ENCODE data around the gene RAPGEF4.

Gene RAPGEF4

DNA sequence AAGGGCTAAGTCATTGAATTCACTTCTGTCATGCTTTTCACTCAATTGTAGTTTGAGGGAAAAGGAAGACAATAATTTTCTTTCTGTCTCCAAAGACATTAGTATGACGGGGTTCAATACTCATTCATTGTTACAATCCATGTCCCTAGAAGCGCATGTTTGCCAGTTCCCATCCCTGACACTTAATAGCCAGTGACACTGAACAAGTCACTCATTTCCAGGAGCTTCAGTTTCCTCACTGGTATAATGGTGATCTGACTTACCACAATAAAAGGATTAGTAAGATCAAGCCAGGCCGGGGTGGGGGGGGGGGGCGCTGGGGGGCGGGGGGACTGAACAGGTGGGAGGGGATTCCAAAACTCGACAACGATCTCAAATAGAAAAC, 195.2 kb downstream of the RAPGEF4 start:
- FAIRE-seq = no peak
- no peak for DNase-seq (ENCODE audit: low spot score)

- FAIRE-seq (peak; percentile 74), DNase-seq (ENCODE audit: low spot score) (peak; percentile 46)
These were observed 195.7 kb downstream of the RAPGEF4 start for GRCh38 chr2:172931256-172931894.

- DNase-seq (ENCODE audit: low spot score) (peak; percentile 39), FAIRE-seq (peak; percentile 52)
These were observed 196.4 kb downstream of the RAPGEF4 start for GRCh38 chr2:172931918-172932520.

DNA sequence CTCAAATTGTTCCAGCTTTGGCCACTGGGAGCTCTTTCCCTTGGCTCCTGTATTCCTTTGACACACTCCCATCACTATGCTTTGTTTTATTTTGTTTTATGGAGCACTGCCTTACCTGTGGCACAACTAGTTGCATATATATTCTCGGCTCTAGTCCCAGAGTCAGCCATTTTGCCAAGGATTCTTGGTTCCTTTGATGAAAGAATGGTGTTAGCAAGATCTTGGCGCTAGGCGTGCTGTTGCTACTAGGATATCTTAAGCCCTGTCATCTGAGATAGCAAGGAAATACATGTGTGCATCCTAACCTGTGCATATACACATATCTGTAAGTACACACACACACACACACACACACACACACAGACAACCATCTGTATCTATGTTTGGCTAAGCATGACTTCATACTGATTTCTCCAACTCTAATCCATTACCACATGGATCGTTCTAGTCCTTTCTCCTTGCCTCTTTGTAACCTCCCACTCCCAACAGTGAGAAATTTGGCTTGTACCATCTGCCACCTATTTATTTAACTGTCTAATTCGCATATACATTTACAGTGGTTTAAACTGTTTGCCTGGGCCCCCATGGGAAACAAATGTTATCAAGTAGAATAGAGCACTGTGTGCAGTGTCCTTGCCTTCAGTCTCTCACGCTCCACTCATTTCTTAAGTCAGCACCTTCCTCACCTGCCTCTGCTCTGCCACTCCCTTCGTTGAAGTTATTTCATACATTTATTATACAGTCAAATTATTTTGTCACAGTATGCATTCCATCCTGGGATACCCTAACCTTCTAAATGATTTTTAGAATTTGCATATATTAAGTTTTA, 202.5 kb downstream of the RAPGEF4 start:
- FAIRE-seq = no peak
- no peak for DNase-seq (ENCODE audit: low spot score)

GRCh38 chr2:172938713-172939375, 203.2 kb downstream of the RAPGEF4 start:
- DNase-seq (ENCODE audit: low spot score) = no peak
- FAIRE-seq = no peak

DNA sequence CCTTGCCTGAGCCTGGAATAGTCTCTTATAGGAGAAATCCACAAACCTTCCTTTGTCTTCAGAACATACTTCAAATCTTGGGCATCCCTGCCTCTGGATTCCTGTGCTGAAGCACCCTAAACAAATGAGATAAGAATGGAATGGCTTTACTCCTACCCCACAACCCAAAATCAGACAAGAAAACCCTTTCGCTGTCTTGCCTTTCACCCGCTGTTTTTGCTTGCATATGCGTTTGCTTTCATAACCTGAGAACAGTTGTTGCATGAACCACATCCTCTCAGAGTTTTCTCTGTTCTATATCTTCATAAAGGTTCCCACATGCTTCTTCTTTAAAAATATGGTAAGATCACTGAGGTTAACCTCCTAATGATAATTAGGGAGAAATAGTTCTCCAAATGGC, 207.9 kb downstream of the RAPGEF4 start:
- no peak for DNase-seq (ENCODE audit: low spot score)
- no peak for FAIRE-seq

GRCh38 chr2:172944022-172944793, 208.6 kb downstream of the RAPGEF4 start:
- FAIRE-seq = no peak
- no peak for DNase-seq (ENCODE audit: low spot score)

DNA sequence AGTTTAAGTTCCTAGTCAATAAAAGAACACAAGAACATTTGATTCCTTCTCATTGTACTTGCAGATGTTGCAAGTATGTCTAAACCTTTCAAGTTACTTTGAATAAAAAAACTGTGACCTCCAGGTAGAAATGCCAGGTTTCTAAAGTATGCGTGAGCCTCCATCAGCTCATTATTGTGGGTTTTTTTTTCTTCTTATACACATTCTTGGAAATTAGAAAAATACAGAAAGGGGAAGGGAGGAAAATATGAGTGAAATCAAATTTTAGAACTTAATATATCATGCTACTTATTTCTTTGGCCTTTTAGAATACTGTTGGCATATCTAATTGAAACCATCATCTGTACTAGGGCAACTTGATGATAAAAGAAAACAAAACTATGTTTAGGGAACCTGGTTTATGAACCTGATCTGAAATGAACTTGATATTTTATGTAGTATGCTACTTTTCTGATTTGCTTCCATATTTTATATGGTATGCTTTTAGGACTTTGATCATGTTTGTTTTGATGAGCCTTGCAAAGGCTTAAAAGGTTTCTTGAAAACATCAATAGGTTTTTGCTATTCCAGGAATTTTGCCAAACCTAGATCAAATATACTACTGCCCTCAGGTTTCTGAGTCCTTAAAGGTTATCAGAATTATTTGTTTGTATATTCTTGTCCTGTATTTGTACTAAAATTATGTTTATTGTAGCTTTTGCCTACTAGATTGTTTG, 209.3 kb downstream of the RAPGEF4 start:
- FAIRE-seq = no peak
- no peak for DNase-seq (ENCODE audit: low spot score)

- FAIRE-seq (no peak), DNase-seq (ENCODE audit: low spot score) (no peak)
These were observed 209.8 kb downstream of the RAPGEF4 start for GRCh38 chr2:172945510-172945850.

GRCh38 chr2:172947461-172948153, 212.0 kb downstream of the RAPGEF4 start:
- DNase-seq (ENCODE audit: low spot score) (no peak), FAIRE-seq (no peak)

DNA sequence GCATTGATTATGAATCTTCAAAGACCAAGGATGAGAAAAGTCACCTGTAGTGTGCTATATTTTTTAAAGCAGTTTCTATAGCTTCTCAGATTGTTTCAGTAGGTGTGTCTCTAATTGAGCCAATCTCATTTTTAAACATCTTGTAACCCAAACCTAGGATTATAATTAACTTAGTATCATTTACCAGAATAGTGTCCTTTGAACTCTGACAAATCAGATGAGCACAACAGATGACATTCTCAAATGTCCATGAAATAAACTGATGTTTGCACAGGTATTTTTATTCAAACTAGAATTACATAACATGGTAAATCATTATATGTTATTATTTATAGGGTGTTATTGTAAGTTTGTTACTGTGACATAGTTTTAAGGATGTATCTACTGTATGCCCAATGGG, 213.9 kb downstream of the RAPGEF4 start:
- FAIRE-seq = no peak
- no peak for DNase-seq (ENCODE audit: low spot score)

- no peak for FAIRE-seq
- DNase-seq (ENCODE audit: low spot score) = no peak
These were observed 214.9 kb downstream of the RAPGEF4 start for GRCh38 chr2:172950565-172950964.

GRCh38 chr2:172951554-172951953, 215.9 kb downstream of the RAPGEF4 start:
- FAIRE-seq = no peak
- no peak for DNase-seq (ENCODE audit: low spot score)

DNA sequence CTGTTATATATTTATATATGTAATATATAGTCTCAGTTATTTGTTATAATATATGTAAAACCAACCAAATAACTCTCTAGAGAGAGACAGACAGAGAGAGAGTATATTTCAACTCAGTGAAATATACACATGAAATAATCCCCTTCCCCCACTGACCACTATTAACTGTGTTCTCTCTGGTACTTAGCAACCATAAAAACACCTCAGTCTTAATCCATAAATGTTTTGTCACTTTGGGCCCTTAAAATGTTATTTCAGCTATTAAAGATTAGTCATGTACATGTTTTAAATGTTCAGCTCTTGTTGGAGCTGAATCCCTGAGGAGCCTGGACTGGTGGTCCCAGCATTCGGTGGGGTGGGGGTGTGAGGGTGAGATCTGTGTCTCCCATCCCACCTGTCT, 217.8 kb downstream of the RAPGEF4 start:
- no peak for FAIRE-seq
- DNase-seq (ENCODE audit: low spot score) = no peak

DNA sequence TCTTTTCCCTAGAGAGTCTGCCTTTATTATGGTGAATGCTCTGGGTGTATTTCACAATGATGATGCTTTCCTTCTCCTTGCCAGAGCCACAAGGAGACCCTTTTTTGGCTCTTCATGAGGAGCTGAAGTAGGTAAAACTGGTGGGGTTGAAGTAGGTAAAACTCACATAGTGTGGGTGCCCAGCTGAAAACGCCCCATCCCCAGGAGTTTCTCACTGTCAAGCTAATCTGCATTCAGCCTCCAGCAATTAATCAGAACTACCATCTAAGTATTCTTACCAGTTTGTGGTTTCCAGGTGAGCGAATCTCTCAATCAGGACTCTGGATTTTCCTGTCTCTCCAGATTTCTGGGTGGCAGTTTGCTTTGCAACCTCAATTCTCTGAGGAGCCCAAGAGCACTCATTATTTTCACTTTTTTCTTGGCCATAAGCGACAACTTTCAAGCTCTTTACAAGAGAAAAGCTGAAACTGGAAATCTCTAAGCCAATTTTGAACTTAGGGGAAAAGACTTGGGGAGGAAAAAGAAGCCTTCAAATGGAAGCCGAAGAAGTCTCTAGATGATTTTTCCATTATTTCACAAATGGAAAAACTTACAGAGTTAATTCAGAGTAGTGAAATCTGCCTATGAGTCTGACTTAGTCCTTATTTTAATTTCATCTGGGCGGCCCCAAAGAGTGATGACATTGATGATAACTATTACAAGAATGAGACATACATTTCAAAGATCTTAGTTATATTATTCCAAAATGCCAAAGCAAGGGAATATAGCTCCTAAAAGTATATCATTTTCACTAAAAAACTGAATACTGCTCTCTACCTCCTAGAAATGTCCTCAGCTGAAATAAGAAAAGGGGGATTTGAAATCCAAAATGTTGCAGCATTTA, 218.6 kb downstream of the RAPGEF4 start:
- FAIRE-seq = no peak
- DNase-seq (ENCODE audit: low spot score) = no peak

DNA sequence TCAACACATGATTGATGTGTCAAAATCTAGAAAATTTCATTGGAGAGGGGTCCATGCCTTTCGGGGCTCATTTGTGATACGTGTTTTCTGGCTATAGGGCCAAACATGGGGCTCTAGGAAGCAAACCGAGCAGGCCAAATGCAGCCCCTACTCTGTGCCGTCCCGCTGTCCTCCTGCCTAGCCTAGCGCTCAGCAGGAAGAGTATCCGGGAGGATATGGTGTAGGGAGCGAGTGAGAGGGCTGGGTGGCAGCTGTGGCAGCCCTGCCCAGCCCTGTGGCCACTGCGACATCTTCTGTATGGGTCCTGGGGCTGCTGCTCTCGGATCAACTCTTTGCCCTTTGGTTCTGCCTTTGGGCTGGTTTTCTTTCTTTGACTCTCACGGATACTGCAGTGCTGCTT, 219.9 kb downstream of the RAPGEF4 start:
- no peak for FAIRE-seq
- no peak for DNase-seq (ENCODE audit: low spot score)

DNA sequence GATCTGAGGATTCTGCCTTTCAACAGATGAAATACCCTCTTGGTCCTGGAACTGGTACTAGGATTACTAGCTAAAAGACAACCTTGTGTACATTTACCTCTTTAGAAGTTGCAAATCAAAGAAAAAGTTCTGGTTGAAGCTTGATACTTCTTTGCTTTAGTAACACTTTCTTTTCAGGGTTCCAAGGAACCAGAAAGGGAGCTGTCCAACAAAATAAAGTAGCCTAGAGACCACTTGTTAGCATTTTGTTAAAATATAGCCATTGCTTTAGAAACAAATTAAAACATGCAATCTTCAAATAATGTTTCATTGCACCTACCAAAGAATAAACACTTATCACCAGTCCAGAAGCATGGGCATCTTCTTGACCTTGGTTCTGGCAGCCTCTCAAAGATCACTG, 222.1 kb downstream of the RAPGEF4 start:
- DNase-seq (ENCODE audit: low spot score) (no peak), FAIRE-seq (no peak)

DNA sequence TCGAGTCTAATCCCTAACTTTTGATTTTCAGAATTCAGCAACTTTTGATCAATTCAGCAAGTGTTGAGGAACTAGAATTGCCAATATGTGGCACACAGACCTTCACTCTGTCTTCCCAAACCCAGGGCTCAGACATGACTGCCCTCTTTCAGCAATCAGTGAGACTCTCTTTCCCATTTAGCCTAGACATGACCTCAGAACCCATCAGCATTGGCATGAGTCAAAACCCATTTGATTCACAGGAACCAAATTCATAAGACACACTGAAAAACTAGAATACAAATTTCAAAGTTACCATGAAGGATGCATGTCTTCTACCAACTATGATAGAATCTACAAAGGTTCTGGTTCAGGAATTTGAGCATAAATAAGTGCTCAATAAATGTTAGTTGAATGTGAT, 226.4 kb downstream of the RAPGEF4 start:
- DNase-seq (ENCODE audit: low spot score) (no peak), FAIRE-seq (no peak)

GRCh38 chr2:172962824-172963223, 227.2 kb downstream of the RAPGEF4 start:
- FAIRE-seq (no peak), DNase-seq (ENCODE audit: low spot score) (no peak)
